ENCODE results near the gene DNAJB11. TPM values are rescaled to one million over a fixed set of nuclear protein-coding genes. Genes with fewer than 3 reads are reported as not detected.

Gene DNAJB11
- polyA plus RNA-seq, 2 of the 4 experiments (the other 2 are of a cell fraction), result 55.2 to 61.9 TPM

DNA sequence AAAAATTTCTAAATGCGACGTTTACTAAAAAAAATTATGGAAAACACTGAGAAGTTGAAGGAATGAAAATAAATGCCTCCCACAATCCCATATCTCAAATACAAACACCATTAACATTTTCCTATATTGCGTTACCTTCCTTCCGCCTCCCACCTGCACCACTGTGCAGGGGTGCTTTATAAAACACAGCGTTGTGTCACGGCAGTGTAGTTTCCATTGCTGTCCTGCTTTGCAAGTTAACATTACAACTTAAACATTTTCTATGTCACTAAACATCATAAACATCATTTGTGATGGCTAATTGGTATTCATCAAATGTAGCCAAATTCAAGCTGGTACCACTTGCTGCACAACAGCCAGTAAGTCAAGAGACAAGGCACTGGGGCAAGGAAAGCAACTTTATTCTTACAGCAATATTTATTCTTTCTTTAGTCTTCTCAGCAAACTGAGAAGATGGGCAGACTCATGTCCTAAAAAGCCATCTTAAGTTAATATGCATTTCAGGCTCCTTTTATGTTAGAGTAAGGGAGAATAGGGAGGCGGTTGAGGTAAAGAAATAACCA is 57.4 kb downstream of the DNAJB11 start:
- H3K27ac ChIP-seq, result no peak overlapping the region

DNA sequence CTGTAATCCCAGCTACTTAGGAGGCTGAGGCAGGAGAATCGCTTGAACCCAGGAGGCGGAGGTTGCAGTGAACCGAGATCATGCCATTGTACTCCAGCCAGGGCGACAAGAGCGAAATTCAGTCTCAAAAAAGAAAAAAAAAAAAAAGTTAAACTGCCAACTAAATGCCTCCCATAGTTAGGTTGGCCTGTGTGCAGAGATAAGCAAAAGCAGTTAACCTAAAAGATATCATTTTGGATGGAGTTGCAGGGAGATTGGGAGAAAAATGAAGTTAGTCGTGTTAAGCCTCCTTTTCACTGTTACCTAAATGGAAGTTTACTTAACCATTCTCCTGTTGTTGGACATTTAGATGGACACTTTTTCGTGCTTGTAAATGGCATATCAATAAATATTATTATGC is 58.2 kb downstream of the DNAJB11 start:
- POLR2A ChIA-PET, result no interaction called here
- H3K4me1 ChIP-seq, result no peaks in the 10 kb centered on the region
- H3K4me2 ChIP-seq, result no peak overlapping the region
- TF ChIP-seq ZSCAN20 (CRISPR knock-in tag; IDR thresholded peaks at IDR 0.05) (no peak), RAD21 (conservative IDR thresholded peaks at IDR 0.05 in 1 of 2, IDR thresholded peaks at IDR 0.05 in 1 of 2) (no peak), FOXS1 (CRISPR knock-in tag; IDR thresholded peaks at IDR 0.05) (no peak)
- H3K27ac ChIP-seq, result no peak overlapping the region
- WGBS (ENCODE audit: missing lambda C conversion rate), result 78% methylated on average over 7 of the region's 7 CpGs
- FAIRE-seq (no peak), DNase-seq (ENCODE audit: low read depth in 1 of 2, low spot score in 1 of 2) (no peak), ATAC-seq (no peak)
- H3K9me3 ChIP-seq, result no peaks in the 10 kb centered on the region
- no peak overlapping the region for H3K4me3 ChIP-seq
- CTCF ChIA-PET, result interaction anchor here (6.9 kb wide), 1 partner anchor 12 kb away, joined by 48 read pairs; no protein-coding TSS in a partner anchor

More for the DNA sequence above, 57.4 kb downstream of the DNAJB11 start:
- ATAC-seq, result no peak
- ChIA-PET POLR2A (no interaction called here), CTCF (no interaction called here)
- DNase-seq (ENCODE audit: low read depth in 1 of 2, low spot score in 1 of 2), result no peak
- Histone ChIP-seq H3K4me3 (no peak overlapping the region), H3K9me3 (no peaks in the 10 kb centered on the region), H3K4me2 (no peak overlapping the region), H3K4me1 (no peaks in the 10 kb centered on the region)
- TF ChIP-seq NR3C1 (IDR thresholded peaks at IDR 0.05), result no peak
- no peak for TF ChIP-seq NPAS2 (CRISPR knock-in tag; IDR thresholded peaks at IDR 0.05; ENCODE audit: borderline replicate concordance)
- TF ChIP-seq, protein P1, sequence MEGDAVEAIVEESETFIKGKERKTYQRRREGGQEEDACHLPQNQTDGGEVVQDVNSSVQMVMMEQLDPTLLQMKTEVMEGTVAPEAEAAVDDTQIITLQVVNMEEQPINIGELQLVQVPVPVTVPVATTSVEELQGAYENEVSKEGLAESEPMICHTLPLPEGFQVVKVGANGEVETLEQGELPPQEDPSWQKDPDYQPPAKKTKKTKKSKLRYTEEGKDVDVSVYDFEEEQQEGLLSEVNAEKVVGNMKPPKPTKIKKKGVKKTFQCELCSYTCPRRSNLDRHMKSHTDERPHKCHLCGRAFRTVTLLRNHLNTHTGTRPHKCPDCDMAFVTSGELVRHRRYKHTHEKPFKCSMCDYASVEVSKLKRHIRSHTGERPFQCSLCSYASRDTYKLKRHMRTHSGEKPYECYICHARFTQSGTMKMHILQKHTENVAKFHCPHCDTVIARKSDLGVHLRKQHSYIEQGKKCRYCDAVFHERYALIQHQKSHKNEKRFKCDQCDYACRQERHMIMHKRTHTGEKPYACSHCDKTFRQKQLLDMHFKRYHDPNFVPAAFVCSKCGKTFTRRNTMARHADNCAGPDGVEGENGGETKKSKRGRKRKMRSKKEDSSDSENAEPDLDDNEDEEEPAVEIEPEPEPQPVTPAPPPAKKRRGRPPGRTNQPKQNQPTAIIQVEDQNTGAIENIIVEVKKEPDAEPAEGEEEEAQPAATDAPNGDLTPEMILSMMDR (IDR thresholded peaks at IDR 0.05), result no peak
- no peak for TF ChIP-seq MYC (IDR thresholded peaks at IDR 0.05; ENCODE audit: borderline replicate concordance, low read length)
- TF ChIP-seq, protein P2, sequence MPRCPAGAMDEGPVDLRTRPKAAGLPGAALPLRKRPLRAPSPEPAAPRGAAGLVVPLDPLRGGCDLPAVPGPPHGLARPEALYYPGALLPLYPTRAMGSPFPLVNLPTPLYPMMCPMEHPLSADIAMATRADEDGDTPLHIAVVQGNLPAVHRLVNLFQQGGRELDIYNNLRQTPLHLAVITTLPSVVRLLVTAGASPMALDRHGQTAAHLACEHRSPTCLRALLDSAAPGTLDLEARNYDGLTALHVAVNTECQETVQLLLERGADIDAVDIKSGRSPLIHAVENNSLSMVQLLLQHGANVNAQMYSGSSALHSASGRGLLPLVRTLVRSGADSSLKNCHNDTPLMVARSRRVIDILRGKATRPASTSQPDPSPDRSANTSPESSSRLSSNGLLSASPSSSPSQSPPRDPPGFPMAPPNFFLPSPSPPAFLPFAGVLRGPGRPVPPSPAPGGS (IDR thresholded peaks at IDR 0.05), result no peak
- no peak for TF ChIP-seq HMGXB4 (CRISPR knock-in tag; IDR thresholded peaks at IDR 0.05; ENCODE audit: borderline replicate concordance)
- no peak for TF ChIP-seq KDM5A (IDR thresholded peaks at IDR 0.05)
- 93% methylated on average over 7 of the region's 7 CpGs for WGBS (ENCODE audit: missing lambda C conversion rate)
- no peak for FAIRE-seq

DNA sequence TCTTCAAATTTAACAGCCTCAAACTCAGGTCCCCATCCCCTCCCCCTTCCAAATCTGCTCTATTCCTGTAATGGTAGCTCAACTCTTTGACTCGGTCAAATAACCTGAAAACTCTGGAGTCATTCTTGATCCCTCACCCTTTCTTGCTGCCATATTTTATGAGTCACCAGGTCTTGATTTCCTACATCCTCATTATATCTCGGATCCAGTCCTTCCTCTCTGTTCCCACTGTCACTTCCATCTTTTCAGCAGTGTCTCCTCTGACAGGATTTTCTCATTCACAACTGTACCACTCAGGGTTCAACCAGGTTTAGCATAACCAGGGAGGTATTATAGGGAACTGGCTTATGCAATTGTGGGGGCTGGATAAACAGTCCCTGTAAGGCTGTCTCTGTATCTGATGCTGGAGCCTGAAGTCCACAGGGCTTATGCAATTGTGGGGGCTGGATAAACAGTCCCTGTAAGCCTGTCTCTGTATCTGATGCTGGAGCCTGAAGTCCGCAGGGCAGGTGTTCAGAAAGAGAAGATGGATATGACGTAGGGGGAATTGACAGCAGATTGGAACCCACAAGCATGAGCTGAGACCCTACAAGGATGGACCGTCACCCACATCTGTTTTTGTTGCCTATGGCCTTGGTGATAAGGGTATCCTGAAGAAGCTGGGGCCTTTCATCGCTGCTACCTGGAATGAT is 60.6 kb downstream of the DNAJB11 start:
- H3K4me1 ChIP-seq, result no peaks in the 10 kb centered on the region
- ChIA-PET CTCF (interaction anchor here (6.9 kb wide), 1 partner anchor 15 kb away, joined by 48 read pairs; no protein-coding TSS in a partner anchor), POLR2A (interaction anchor here (0.5 kb wide), 1 partner anchor 217 kb away, joined by 6 read pairs; no protein-coding TSS in a partner anchor)
- H3K4me3 ChIP-seq, result no peak overlapping the region
- WGBS (ENCODE audit: missing lambda C conversion rate), result 64% methylated on average over 6 of the region's 6 CpGs
- DNase-seq (ENCODE audit: low read depth in 1 of 2, low spot score in 1 of 2) (no peak), FAIRE-seq (no peak), ATAC-seq (no peak)
- H3K9me3 ChIP-seq, result no peaks in the 10 kb centered on the region
- TF ChIP-seq RNF2 (IDR thresholded peaks at IDR 0.05; ENCODE audit: borderline replicate concordance, low read depth) (no peak), TFCP2L1 (CRISPR knock-in tag; IDR thresholded peaks at IDR 0.05) (no peak), JUNB (IDR thresholded peaks at IDR 0.05) (no peak), POLR2A (IDR thresholded peaks at IDR 0.05; ENCODE audit: low read length) (no peak), NR3C1 (IDR thresholded peaks at IDR 0.05) (no peak), CEBPB (IDR thresholded peaks at IDR 0.05) (no peak), HMGXB4 (CRISPR knock-in tag; IDR thresholded peaks at IDR 0.05; ENCODE audit: borderline replicate concordance) (no peak), PBX3 (IDR thresholded peaks at IDR 0.05) (no peak), CBX2 (IDR thresholded peaks at IDR 0.05; ENCODE audit: borderline replicate concordance, low read depth) (no peak)
- no peak overlapping the region for H3K4me2 ChIP-seq
- no peak overlapping the region for H3K27ac ChIP-seq
